ENCODE data around the gene ZNF511. TPM values are rescaled to one million over a fixed set of nuclear protein-coding genes. Genes with fewer than 3 reads are reported as not detected.

Gene ZNF511
- total RNA-seq, 1 experiment from 2014 or later: 49.0 TPM

- H3K4me2 ChIP-seq (ENCODE audit: low read length): no peak overlapping the region
- intact Hi-C loops (cut with micrococcal nuclease): no loop called here
- no peak overlapping the region for H3K27ac ChIP-seq (ENCODE audit: low read depth, low read length)
- no peaks in the 10 kb centered on the region for H3K27me3 ChIP-seq (ENCODE audit: insufficient read depth, low read length)
- H4K20me1 ChIP-seq (ENCODE audit: insufficient read depth): no peaks in the 10 kb centered on the region
- H3K4me3 ChIP-seq (replicated peaks in 1 of 2; ENCODE audit: low read depth in 1 of 2, low read length in 2 of 2): no peak overlapping the region
- H3K9me3 ChIP-seq (ENCODE audit: control insufficient read depth in 1 of 2, insufficient read depth in 1 of 2, low read depth in 1 of 2, low read length in 2 of 2): no peaks in the 10 kb centered on the region
- TF ChIP-seq POLR2AphosphoS5 (IDR thresholded peaks at IDR 0.05; ENCODE audit: low read depth, low read length) (no peak), JUND (IDR thresholded peaks at IDR 0.05) (no peak), CBX3 (IDR thresholded peaks at IDR 0.05; ENCODE audit: low read depth) (no peak), FOSL1 (IDR thresholded peaks at IDR 0.05; ENCODE audit: low read depth) (no peak)
- no TSS peak for BruUV-seq (replicated peaks)
- POLR2A ChIA-PET: no interaction called here
- no peaks in the 10 kb centered on the region for H3K79me2 ChIP-seq (ENCODE audit: insufficient read depth, low read length)
- no peaks in the 10 kb centered on the region for H3K9me2 ChIP-seq (ENCODE audit: insufficient read depth)
- DNase-seq (ENCODE audit: low read depth, low spot score): no peak
- H2AFZ ChIP-seq (ENCODE audit: low read depth, low read length, poor library complexity, severe bottlenecking): no peak overlapping the region
- RAD21 ChIA-PET (ENCODE audit: low non-redundant PET in 1 of 2, low total read pairs in 2 of 2, uncharacterized antibody in 2 of 2, unreplicated experiment in 2 of 2): no interaction called here
- no peak for ATAC-seq
- no peak overlapping the region for H3K9ac ChIP-seq (ENCODE audit: low read length)
- no peaks in the 10 kb centered on the region for H3K36me3 ChIP-seq (ENCODE audit: control insufficient read depth in 1 of 2, insufficient read depth in 2 of 2, low read length in 2 of 2)
- CTCF ChIA-PET: no interaction called here
- H3K4me1 ChIP-seq (ENCODE audit: control insufficient read depth in 1 of 2, insufficient read depth in 2 of 2, low read length in 2 of 2): peaks cover 0 to 5% of the 10 kb centered on the region in 2 experiments; a peak in 1 of 4 replicates
These were observed 29.7 kb downstream of the ZNF511 start for GRCh38 chr10:133338080-133339071.

GRCh38 chr10:133339708-133340380 is 31.1 kb downstream of the ZNF511 start:
- no peaks in the 10 kb centered on the region for H3K27me3 ChIP-seq (ENCODE audit: insufficient read depth, low read length)
- DNase-seq (ENCODE audit: low read depth, low spot score) (no peak), ATAC-seq (no peak)
- ChIA-PET RAD21 (ENCODE audit: low non-redundant PET in 1 of 2, low total read pairs in 2 of 2, uncharacterized antibody in 2 of 2, unreplicated experiment in 2 of 2) (no interaction called here), CTCF (no interaction called here), POLR2A (no interaction called here)
- peaks cover 0 to 8% of the 10 kb centered on the region in 2 experiments; a peak in 1 of 4 replicates for H3K4me1 ChIP-seq (ENCODE audit: control insufficient read depth in 1 of 2, insufficient read depth in 2 of 2, low read length in 2 of 2)
- H3K9me2 ChIP-seq (ENCODE audit: insufficient read depth): no peaks in the 10 kb centered on the region
- no peak overlapping the region for H3K27ac ChIP-seq (ENCODE audit: low read depth, low read length)
- no peaks in the 10 kb centered on the region for H4K20me1 ChIP-seq (ENCODE audit: insufficient read depth)
- H3K9me3 ChIP-seq (ENCODE audit: control insufficient read depth in 1 of 2, insufficient read depth in 1 of 2, low read depth in 1 of 2, low read length in 2 of 2): no peaks in the 10 kb centered on the region
- H3K9ac ChIP-seq (ENCODE audit: low read length): no peak overlapping the region
- no peak overlapping the region for H2AFZ ChIP-seq (ENCODE audit: low read depth, low read length, poor library complexity, severe bottlenecking)
- H3K4me2 ChIP-seq (ENCODE audit: low read length): no peak overlapping the region
- no peaks in the 10 kb centered on the region for H3K79me2 ChIP-seq (ENCODE audit: insufficient read depth, low read length)
- H3K4me3 ChIP-seq (replicated peaks in 1 of 2; ENCODE audit: low read depth in 1 of 2, low read length in 2 of 2): no peak overlapping the region
- H3K36me3 ChIP-seq (ENCODE audit: control insufficient read depth in 1 of 2, insufficient read depth in 2 of 2, low read length in 2 of 2): no peaks in the 10 kb centered on the region
- TF ChIP-seq, protein P1, sequence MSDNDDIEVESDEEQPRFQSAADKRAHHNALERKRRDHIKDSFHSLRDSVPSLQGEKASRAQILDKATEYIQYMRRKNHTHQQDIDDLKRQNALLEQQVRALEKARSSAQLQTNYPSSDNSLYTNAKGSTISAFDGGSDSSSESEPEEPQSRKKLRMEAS (IDR thresholded peaks at IDR 0.05): no peak
- TF ChIP-seq EGR1 (IDR thresholded peaks at IDR 0.05; ENCODE audit: low read depth) (no peak), SIN3A (IDR thresholded peaks at IDR 0.05; ENCODE audit: low read depth) (no peak), ZNF274 (IDR thresholded peaks at IDR 0.05; ENCODE audit: low read depth, low read length) (no peak), EZH2phosphoT487 (IDR thresholded peaks at IDR 0.05; ENCODE audit: borderline replicate concordance) (no peak), CEBPB (IDR thresholded peaks at IDR 0.05; ENCODE audit: low read depth) (no peak), ZBTB33 (IDR thresholded peaks at IDR 0.05; ENCODE audit: extremely low read depth, insufficient replicate concordance, low read length) (no peak)
- TF ChIP-seq, protein P2, sequence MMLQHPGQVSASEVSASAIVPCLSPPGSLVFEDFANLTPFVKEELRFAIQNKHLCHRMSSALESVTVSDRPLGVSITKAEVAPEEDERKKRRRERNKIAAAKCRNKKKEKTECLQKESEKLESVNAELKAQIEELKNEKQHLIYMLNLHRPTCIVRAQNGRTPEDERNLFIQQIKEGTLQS (IDR thresholded peaks at IDR 0.05): no peak
- no TSS peak for BruUV-seq (replicated peaks)
- intact Hi-C loops (cut with micrococcal nuclease): no loop called here

Measured in HCT116 (cell line).